Calu3 (cell line): Measurements from ENCODE around the gene RTN3. TPM values are rescaled to one million over a fixed set of nuclear protein-coding genes. Genes with fewer than 3 reads are reported as not detected.

Experiments used
- BruUV-seq: library from RNA; stranded (reverse); fragments of 400-500 nt; replicated peaks from 2 replicates; lab custom pipeline; 2021; lab: Mats Ljungman, UMichigan
- CTCF ChIA-PET: fragments of 300-600 bp; sonication (Branson Sonifier 250); formaldehyde crosslinking; loops from one replicate; lab custom pipeline; 2022; ENCODE audit warnings: antibody characterized with exemption; lab: Charles Lee
- DNase-seq: peaks from one replicate; pipeline ENCODE4 v3.0.0; 2022
- H3K27ac Mint-ChIP-seq: one replicate; pipeline ENCODE4 v1.8.0; 2022; ENCODE audit warnings: mixed read lengths; ENCODE audit not compliant: unreplicated experiment
- H3K27me3 Mint-ChIP-seq: one replicate; pipeline ENCODE4 v1.8.0; 2022; ENCODE audit warnings: mixed read lengths; ENCODE audit not compliant: unreplicated experiment
- H3K36me3 Mint-ChIP-seq: one replicate; pipeline ENCODE4 v1.8.0; 2022; ENCODE audit warnings: mild to moderate bottlenecking, moderate library complexity, mixed read lengths; ENCODE audit not compliant: insufficient read depth, unreplicated experiment
- H3K4me1 Mint-ChIP-seq: one replicate; pipeline ENCODE4 v1.8.0; 2022; ENCODE audit warnings: mild to moderate bottlenecking, low read depth, mixed read lengths; ENCODE audit not compliant: unreplicated experiment
- H3K4me3 Mint-ChIP-seq: one replicate; pipeline ENCODE4 v1.8.0; 2022; ENCODE audit warnings: mild to moderate bottlenecking, low read depth, moderate library complexity, mixed read lengths; ENCODE audit not compliant: unreplicated experiment
- H3K9me3 Mint-ChIP-seq: one replicate; pipeline ENCODE4 v1.8.0; 2022; ENCODE audit warnings: low read depth, mixed read lengths; ENCODE audit not compliant: unreplicated experiment
- intact Hi-C: fragments of 100-400 bp; cut with micrococcal nuclease; formaldehyde crosslinking; loops from one replicate; pipeline ENCODE4 v1.10.0; 2022; ENCODE audit not compliant: unreplicated experiment
- total RNA-seq: library from RNA; stranded (reverse); gene quantifications from 2 replicates; pipeline ENCODE4 v1.2.3, GENCODE V29; 2022
- TF ChIP-seq, protein P1 (sequence below): fragments of 200-600 bp; IDR thresholded peaks from one replicate; pipeline ENCODE4 v1.8.0; 2022; ENCODE audit warnings: antibody characterized with exemption; ENCODE audit not compliant: unreplicated experiment

Gene RTN3
- total RNA-seq, 1 experiment from 2014 or later = 146 TPM

GRCh38 chr11:63670433-63671321, 10.6 kb upstream of the RTN3 start:
- BruUV-seq = no TSS peak
- CTCF ChIA-PET = interaction anchor here (0.7 to 2.5 kb wide), 2 partner anchors 11 to 68 kb away, joined by 5 to 11 read pairs; partner anchors contain the start of gene RTN3
- H3K27me3 Mint-ChIP-seq = no peaks in the 10 kb centered on the region
- intact Hi-C loops = loop anchor here (1.0 kb wide), 1 partner anchor 68 kb away; no protein-coding TSS in a partner anchor
- H3K36me3 Mint-ChIP-seq = peaks cover 51% of the 10 kb centered on the region
- H3K9me3 Mint-ChIP-seq = peaks cover 2% of the 10 kb centered on the region
- TF ChIP-seq, protein P1, sequence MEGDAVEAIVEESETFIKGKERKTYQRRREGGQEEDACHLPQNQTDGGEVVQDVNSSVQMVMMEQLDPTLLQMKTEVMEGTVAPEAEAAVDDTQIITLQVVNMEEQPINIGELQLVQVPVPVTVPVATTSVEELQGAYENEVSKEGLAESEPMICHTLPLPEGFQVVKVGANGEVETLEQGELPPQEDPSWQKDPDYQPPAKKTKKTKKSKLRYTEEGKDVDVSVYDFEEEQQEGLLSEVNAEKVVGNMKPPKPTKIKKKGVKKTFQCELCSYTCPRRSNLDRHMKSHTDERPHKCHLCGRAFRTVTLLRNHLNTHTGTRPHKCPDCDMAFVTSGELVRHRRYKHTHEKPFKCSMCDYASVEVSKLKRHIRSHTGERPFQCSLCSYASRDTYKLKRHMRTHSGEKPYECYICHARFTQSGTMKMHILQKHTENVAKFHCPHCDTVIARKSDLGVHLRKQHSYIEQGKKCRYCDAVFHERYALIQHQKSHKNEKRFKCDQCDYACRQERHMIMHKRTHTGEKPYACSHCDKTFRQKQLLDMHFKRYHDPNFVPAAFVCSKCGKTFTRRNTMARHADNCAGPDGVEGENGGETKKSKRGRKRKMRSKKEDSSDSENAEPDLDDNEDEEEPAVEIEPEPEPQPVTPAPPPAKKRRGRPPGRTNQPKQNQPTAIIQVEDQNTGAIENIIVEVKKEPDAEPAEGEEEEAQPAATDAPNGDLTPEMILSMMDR = peak; percentile 39
- H3K4me1 Mint-ChIP-seq = peaks cover 25% of the 10 kb centered on the region
- H3K27ac Mint-ChIP-seq = peak overlapping the region; percentile 84
- H3K4me3 Mint-ChIP-seq = peak overlapping the region; percentile 75
- DNase-seq = peak; percentile 75

GRCh38 chr11:63671322-63672155, 9.8 kb upstream of the RTN3 start, which contains the start of gene ATL3:
Gene ATL3 (minus strand): TSS chr11:63671376. CDS start chr11:63671335, 41 bp downstream.
- CTCF ChIA-PET = interaction anchor here (0.6 to 2.5 kb wide), 3 partner anchors 10 to 92 kb away, joined by 4 to 11 read pairs (median 5); partner anchors contain the start of gene RTN3
- Mint-ChIP-seq H3K4me1 (peaks cover 25% of the 10 kb centered on the region), H3K4me3 (peak within 1 kb of the TSS; percentile 75), H3K27me3 (no peaks in the 10 kb centered on the region), H3K27ac (peak within 1 kb of the TSS; percentile 84), H3K9me3 (peaks cover 2% of the 10 kb centered on the region), H3K36me3 (peaks cover 51% of the 10 kb centered on the region)
- DNase-seq = peak; percentile 96
- TF ChIP-seq, protein P1 = no peak
- no TSS peak for BruUV-seq
- intact Hi-C loops = no loop called here

GRCh38 chr11:63672156-63672463, 9.2 kb upstream of the RTN3 start:
- H3K27ac Mint-ChIP-seq = peak overlapping the region; percentile 84
- peaks cover 2% of the 10 kb centered on the region for H3K9me3 Mint-ChIP-seq
- intact Hi-C loops = no loop called here
- H3K36me3 Mint-ChIP-seq = peaks cover 51% of the 10 kb centered on the region
- peaks cover 25% of the 10 kb centered on the region for H3K4me1 Mint-ChIP-seq
- H3K4me3 Mint-ChIP-seq = peak overlapping the region; percentile 75
- DNase-seq = no peak
- no TSS peak for BruUV-seq
- no peaks in the 10 kb centered on the region for H3K27me3 Mint-ChIP-seq
- CTCF ChIA-PET = interaction anchor here (0.6 to 2.5 kb wide), 2 partner anchors 10 to 92 kb away, joined by 4 to 11 read pairs; partner anchors contain the start of gene RTN3
- TF ChIP-seq, protein P1 = no peak

- intact Hi-C loops = no loop called here
- peak overlapping the region; percentile 84 for H3K27ac Mint-ChIP-seq
- peaks cover 18% of the 10 kb centered on the region for H3K4me1 Mint-ChIP-seq
- H3K4me3 Mint-ChIP-seq = no peak overlapping the region
- CTCF ChIA-PET = interaction anchor here (0.5 kb wide), 1 partner anchor 1659 kb away, joined by 3 read pairs; no protein-coding TSS in a partner anchor
- no peak for DNase-seq
- TF ChIP-seq, protein P1 = no peak
- H3K9me3 Mint-ChIP-seq = peaks cover 2% of the 10 kb centered on the region
- BruUV-seq = no TSS peak
- H3K27me3 Mint-ChIP-seq = no peaks in the 10 kb centered on the region
- H3K36me3 Mint-ChIP-seq = peaks cover 45% of the 10 kb centered on the region
These were observed 8.3 kb upstream of the RTN3 start for GRCh38 chr11:63672936-63673539.
